Activated T-cell treated with anti-CD3 and anti-CD28 coated beads, Interleukin-2, amount 50 U/mL, for 48 hours (primary cell): ENCODE results near the gene SHISA3.
"Not testable (repeated sequence)": the region's sequence is repeated elsewhere in the genome, so short reads cannot be mapped to it uniquely, and the experiment has no call there.

Source experiments
- DNase-seq, 2 experiments: peaks; one replicate each; pipeline ENCODE4 v3.0.0-alpha.2; 2020

SHISA3 gene

GRCh38 chr4:42396752-42397634, at the start of gene SHISA3:
TSS of gene SHISA3 (plus strand) at chr4:42397488. CDS start at chr4:42398057, 569 bp downstream.
- peak in 1 of 2 experiments; percentile 46 for DNase-seq

DNA sequence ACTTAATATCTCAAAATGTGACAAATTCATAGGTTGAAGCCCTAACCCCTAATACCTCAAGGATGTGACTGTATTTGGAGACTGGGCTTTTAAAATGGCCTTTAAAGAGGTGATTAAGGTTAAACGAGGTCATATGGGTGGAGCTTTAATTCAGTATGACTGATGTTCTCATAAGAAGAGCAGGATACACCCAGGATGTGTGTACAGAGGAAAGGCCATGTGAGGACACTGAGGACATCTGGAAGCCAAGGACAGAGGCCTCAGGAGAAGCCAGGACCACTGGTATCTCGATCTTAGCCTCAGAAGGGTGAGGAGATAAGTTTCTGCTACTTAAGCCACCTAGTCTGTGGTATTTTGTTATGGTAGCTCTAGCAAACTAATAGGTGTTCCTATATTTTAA, 49.0 kb upstream of the SHISA3 start:
- no peak for DNase-seq

DNA sequence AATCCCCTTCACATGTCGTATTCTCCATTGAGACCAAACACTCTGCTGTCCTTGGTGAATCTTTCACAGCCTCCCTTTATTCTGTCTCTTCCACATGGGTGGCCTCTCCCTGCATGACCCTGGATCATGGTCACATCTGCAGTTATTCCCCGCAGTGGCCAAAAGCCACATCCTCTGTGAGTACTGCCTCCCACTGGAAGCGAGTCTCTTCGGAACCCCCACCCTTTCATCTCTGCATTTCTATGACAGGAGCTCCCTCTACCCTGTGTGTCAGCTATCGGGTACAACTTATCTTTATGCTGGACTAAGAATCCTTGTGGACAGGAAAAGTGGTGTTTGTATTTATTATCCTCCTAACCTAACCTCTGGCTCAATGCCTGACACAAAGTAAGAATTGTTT, 48.6 kb upstream of the SHISA3 start:
- DNase-seq, result no peak

DNA sequence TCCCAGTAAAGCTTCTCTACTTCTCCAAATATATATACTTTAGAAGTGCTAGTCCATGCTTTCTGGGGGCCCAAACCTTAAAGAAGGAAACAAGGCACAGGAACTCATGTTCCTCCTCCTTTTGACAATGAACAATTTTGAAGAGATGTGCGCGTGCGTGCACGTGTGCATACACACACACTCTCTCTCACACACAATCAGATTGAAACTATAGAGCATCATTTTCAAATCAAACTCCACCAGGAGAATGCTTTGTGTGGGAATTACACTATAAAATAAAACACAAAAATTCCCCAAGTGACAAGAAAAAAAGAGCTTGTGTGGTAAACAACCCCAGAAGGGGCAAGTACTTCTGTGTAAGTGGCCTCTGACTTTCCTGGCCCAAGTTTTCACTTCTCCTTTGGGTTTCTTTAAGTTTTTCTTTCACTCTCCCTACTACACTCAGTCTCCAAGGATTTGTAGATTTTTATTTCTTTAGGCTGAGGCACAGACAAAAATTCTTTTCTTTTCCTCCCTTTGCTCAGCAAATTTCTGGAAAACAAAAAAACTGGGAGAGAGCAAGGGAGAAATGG, 46.6 kb upstream of the SHISA3 start:
- no peak for DNase-seq

GRCh38 chr4:42352049-42352448, 45.2 kb upstream of the SHISA3 start:
- DNase-seq, result no peak

DNA sequence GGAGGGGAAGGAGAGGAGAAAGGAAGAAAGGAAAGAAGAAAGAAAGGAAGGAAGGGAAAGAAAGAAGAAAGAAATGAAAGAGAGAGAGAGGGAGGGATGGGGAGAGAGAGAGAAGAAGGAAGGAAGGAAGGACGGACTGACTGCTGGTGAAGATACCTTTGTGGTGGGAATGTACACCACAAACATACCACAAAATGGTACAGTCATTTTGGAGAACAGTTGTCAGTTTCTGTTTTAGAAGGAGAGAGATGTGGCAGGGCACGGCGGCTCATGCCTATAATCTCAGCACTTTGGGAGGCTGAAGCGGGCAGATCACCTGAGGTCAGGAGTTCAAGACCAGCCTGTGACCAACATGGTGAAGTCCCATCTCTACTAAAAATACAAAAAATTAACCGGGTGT, 40.0 kb upstream of the SHISA3 start:
- peak in 1 of 2 experiments; percentile 19 for DNase-seq

- DNase-seq, result no peak
Measured at GRCh38 chr4:42359711-42360110, 37.6 kb upstream of the SHISA3 start.

DNA sequence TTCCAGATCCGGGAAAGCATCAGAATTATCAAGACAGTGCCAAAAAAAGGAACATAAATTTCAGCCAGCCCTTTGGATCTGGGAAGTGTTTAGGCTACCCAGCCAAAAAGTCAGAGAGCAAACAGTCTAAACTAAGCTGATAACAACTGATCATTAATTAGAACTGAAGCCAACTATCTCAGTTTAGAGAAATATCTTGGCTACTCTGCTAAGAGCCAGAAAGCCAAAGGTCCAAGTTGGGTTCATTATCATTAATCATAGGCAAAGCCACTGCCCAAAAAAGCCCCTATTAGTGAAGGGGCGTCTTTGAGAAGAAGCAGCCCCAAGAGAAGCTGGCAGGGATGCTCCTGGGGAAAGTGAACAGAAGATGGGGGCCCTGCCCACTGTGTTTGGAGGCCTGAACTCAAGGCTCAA, 37.0 kb upstream of the SHISA3 start:
- no peak for DNase-seq

DNA sequence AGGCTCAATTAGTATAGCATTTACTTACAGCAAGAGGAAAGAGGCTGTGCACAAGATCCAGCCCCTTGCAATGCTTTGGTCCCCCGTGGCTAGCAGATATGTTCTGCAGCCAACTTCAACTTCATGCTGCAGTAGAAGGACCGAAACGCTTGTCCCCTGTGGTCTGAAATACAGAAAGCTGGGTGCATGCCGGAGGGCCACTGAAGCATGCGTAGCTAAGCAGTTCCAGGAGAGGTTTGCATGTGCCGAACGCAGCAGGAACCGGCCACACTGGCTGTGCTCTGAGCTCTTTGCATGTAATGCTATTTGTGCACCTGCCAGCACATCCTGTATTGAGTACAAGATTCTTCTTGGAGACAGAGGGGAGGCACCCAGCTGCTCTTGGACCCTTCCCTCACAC, 35.8 kb upstream of the SHISA3 start:
- no peak for DNase-seq

DNA sequence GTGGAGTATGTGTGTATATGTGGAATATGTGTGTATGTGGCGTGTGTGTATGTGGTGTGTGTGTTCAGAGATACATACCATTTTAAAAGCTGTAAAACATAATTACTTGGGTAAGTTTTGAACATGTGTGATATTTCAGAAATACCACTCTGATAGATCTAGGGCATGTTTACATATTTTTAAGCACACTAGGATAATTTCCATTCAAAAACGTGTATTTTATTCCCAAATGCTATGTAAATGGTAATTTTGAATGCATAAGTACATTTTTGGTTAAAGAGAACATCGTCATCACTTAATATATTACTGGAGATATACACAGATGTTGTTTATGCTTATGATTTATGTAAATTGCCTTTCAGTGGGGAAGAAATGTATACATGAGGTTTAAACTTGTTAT, 34.7 kb upstream of the SHISA3 start:
- no peak for DNase-seq

DNA sequence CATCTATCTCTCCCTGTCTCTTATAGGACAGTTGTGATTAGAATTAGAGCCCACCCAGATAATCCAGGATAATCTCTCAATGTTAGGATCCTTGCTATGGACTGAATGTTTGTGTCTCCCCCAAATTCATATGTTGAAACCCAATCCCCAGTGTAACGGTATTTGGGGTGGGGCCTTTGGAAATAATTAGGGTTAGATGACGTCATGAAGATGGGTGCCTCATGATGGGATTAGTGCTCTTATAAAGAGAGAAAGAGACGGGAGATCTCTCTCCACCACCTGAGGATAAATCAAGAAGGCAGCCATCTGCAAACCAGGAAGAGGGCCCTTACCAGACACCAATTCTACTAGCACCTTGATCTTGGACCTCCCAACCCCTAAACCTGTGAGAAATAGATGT, 33.7 kb upstream of the SHISA3 start:
- DNase-seq, result no peak

GRCh38 chr4:42364266-42365053, 32.8 kb upstream of the SHISA3 start:
- DNase-seq, result no peak

DNA sequence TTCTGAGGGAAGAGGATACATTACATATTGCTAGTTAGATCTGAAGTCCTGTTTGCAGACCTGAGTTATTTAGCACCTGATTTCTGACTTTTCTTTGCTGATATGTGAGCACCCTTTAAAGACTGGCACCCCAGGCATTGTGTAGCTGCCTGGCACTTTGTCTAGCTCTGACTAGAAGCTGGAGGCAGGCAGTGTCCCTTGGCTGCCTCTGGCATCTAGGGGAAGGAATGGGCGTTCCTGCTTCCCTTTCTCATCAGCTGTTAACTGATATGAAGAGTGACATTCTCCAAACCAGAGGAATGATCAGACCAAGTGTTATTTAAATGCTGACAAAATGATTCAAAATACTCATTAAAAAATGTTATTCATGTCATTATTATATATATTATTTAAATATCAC, 30.3 kb upstream of the SHISA3 start:
- no peak for DNase-seq

GRCh38 chr4:42369489-42369888, 27.8 kb upstream of the SHISA3 start:
- DNase-seq, result no peak

GRCh38 chr4:42371305-42372252, 25.7 kb upstream of the SHISA3 start:
- DNase-seq, result no peak

- DNase-seq, result not testable (repeated sequence)
Measured at GRCh38 chr4:42372303-42372702, 25.0 kb upstream of the SHISA3 start.

DNA sequence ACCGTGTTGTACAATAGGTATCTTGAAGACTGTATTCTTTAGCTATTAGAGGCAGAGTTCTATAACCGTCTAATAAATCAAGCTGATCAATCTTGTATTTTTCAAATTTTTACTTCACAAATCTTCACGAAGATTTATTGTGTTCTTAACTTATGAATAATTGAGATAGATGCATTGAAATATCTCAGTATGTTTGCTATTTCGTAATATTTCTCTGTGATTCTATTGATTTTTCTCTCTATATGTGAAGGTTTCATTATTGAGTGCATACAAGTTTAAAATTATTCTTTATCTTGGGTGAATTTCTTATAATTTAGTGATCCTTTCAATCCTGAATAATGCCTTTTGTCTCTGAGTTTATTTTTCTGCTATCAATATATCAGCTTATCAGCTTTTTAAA, 19.8 kb upstream of the SHISA3 start:
- DNase-seq, result no peak

DNA sequence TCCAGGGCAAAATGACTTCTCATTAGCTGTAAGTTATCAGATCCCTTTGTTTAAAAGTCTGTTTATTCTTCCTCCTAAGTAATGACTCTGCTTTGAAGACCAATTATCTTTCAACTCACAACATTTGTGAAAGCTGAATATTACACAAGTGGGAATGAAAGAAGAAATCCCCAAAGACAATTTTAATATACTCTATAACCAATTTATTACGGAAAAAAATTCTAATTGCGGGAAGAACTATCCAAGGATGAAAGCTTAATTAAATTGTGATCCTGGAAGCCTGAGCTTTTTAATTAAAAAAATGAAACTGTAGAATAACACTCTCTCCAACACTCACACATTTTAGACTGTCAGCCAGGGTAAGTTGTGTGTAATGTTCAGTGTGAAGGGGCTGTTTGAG, 15.6 kb upstream of the SHISA3 start:
- DNase-seq, result no peak

DNA sequence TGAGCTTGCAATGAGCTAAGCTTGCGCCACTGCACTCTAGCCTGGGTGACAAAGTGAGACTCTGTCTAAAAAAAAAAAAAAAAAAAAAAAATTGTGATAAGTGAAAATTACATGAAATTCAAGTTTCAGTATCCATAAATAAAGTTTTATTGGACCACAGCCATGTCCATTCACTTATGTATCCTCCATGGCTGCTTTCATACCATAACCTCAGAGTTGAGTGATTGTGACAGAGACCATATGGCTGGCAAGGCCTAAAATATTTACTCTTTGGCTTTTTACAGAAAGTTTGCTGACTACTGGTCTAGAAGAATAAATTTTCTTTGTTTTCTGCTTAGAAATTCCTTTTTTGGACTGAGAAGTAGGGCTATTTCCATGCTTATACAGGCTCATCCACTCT, 11.8 kb upstream of the SHISA3 start:
- no peak for DNase-seq

- no peak for DNase-seq
Measured at GRCh38 chr4:42390622-42391354, 6.5 kb upstream of the SHISA3 start.

GRCh38 chr4:42391355-42391664, 6.0 kb upstream of the SHISA3 start:
- DNase-seq, result no peak

DNA sequence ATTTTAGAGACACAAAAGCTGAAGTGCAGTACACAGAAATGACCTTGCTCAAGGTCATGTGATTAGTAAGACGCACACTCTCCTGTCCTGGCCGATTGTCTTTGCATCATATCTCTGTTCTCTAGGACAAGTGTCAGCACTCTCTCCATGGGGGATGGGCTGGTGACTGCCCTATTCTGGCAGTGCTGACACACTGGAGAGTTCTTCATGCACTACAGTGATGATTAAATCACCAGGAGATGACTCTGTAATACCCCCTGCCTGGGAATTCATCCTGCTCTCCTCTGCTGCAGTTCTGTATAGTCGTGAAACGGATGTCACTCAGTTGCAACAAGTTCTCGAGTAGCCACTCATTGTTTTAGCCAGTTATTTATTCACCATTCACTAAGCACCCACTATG, 5.3 kb upstream of the SHISA3 start:
- DNase-seq, result no peak
